A549 (cell line): ENCODE data around the gene OR2T3. TPM values are rescaled to one million over a fixed set of nuclear protein-coding genes. Genes with fewer than 3 reads are reported as not detected.
"Not testable (repeated sequence)": the region's sequence is repeated elsewhere in the genome, so short reads cannot be mapped to it uniquely, and the experiment has no call there.

Source experiments
- ATAC-seq, 2 experiments: fragments of 200-7000 bp in 1 of 2; fragments of >200 bp in 1 of 2; cut with Nextera tagmentation in 1 of 2; cut with Tn5 transposase in 1 of 2; 3 replicates each; pipeline versions ENCODE4 v1.8.0 to v1.9.1; 2018 to 2020; ENCODE audit warnings: mild to moderate bottlenecking in 1 of 2, moderate library complexity in 1 of 2
- CTCF ChIA-PET: fragments of 300-600 bp; sonication (Branson Sonifier 250); formaldehyde crosslinking; extraction: SDS; loops from one replicate; lab custom pipeline; 2021; ENCODE audit warnings: antibody characterized with exemption, inconsistent platforms; lab: Yijun Ruan, JAX
- POLR2A ChIA-PET: fragments of 350-600 bp; formaldehyde crosslinking; extraction: SDS; loops from one replicate; lab custom pipeline; 2021; ENCODE audit warnings: antibody characterized with exemption, inconsistent platforms; lab: Yijun Ruan, JAX
- DNase-seq, 2 experiments: peaks; one replicate each; pipeline versions ENCODE4 v3.0.0 to v3.0.0-alpha.2; 2011 to 2016; ENCODE audit warnings: low read depth in 1 of 2, low spot score in 1 of 2
- FAIRE-seq: peaks from 2 replicates; lab custom pipeline; 2011; peaks lifted over from hg19 to GRCh38; lab: Jason Lieb, UNC
- H3K27ac ChIP-seq, 2 experiments: fragments of >200 bp; sonication (Bioruptor Twin); formaldehyde crosslinking; 3 replicates each; pipeline ENCODE4 v1.5.1; 2016 to 2017
- H3K4me1 ChIP-seq: fragments of >200 bp; sonication (Bioruptor Twin); formaldehyde crosslinking; 3 replicates; pipeline ENCODE4 v1.6.1; 2016
- H3K4me2 ChIP-seq: fragments of >200 bp; sonication (Bioruptor Twin); formaldehyde crosslinking; 3 replicates; pipeline ENCODE4 v1.6.1; 2016
- H3K4me3 ChIP-seq: fragments of >200 bp; sonication (Bioruptor Twin); formaldehyde crosslinking; 3 replicates; pipeline ENCODE4 v1.5.1; 2016
- H3K9me3 ChIP-seq: fragments of >200 bp; sonication (Bioruptor Twin); formaldehyde crosslinking; 3 replicates; pipeline ENCODE4 v1.6.1; 2016
- ATOH8 ChIP-seq: fragments of 250-450 bp; sonication (Bioruptor Pico); IDR thresholded peaks from 2 replicates; pipeline ENCODE4 v1.5.0; 2020; ENCODE audit warnings: low read depth, mild to moderate bottlenecking, moderate library complexity
- BHLHE40 ChIP-seq: IDR thresholded peaks from 2 replicates; pipeline ENCODE4 v1.6.1; 2012; ENCODE audit warnings: low read depth, low read length, inconsistent platforms
- CHD2 ChIP-seq: fragments of 150-350 bp; IDR thresholded peaks from 2 replicates; pipeline ENCODE4 v1.6.1; 2014; ENCODE audit warnings: low read length; ENCODE audit not compliant: partially characterized antibody
- EHF ChIP-seq: fragments of 250-450 bp; sonication (Bioruptor Pico); IDR thresholded peaks from 2 replicates; pipeline ENCODE4 v1.5.0; 2020; ENCODE audit warnings: mild to moderate bottlenecking
- ESRRA ChIP-seq: fragments of 150-350 bp; IDR thresholded peaks from 2 replicates; pipeline ENCODE4 v1.6.1; 2014; ENCODE audit warnings: mild to moderate bottlenecking, low read length, borderline replicate concordance
- FOXS1 ChIP-seq: fragments of 250-450 bp; sonication (Bioruptor Pico); IDR thresholded peaks from 2 replicates; pipeline ENCODE4 v1.5.0; 2020; ENCODE audit warnings: mild to moderate bottlenecking, moderate library complexity
- JUN ChIP-seq, 2 experiments: fragments of >200 bp; sonication (Bioruptor Twin); formaldehyde crosslinking; IDR thresholded peaks; 2 replicates in 1 of 2; 3 replicates in 1 of 2; pipeline ENCODE4 v1.6.1; 2016 to 2017
- KDM1A ChIP-seq: fragments of 200-600 bp; sonication (generic); IDR thresholded peaks from 2 replicates; pipeline ENCODE4 v1.6.1; 2016; ENCODE audit warnings: low read depth, mild to moderate bottlenecking
- MAZ ChIP-seq: fragments of 150-350 bp; IDR thresholded peaks from 2 replicates; pipeline ENCODE4 v1.6.1; 2014; ENCODE audit warnings: antibody characterized with exemption, low read depth, low read length, borderline replicate concordance
- NFE2L2 ChIP-seq: fragments of 150-350 bp; conservative IDR thresholded peaks from 2 replicates; pipeline ENCODE4 v1.6.1; 2014; ENCODE audit warnings: low read length
- POLR2AphosphoS2 ChIP-seq: conservative IDR thresholded peaks from 2 replicates; pipeline ENCODE4 v1.6.1; 2012; ENCODE audit warnings: low read length, improper control_type of control experiment, inconsistent platforms
- ZC3H11A ChIP-seq: fragments of 450-650 bp; IDR thresholded peaks from 2 replicates; pipeline ENCODE4 v1.6.1; 2014; ENCODE audit warnings: antibody characterized with exemption, mild to moderate bottlenecking
- ZFP36 ChIP-seq: fragments of 450-650 bp; IDR thresholded peaks from 2 replicates; pipeline ENCODE4 v1.6.1; 2014; ENCODE audit warnings: borderline replicate concordance; ENCODE audit not compliant: partially characterized antibody
- ZSCAN20 ChIP-seq: fragments of 250-450 bp; sonication (Bioruptor Pico); IDR thresholded peaks from 2 replicates; pipeline ENCODE4 v1.8.0; 2022; ENCODE audit warnings: mild to moderate bottlenecking, moderate library complexity
- WGBS: methylation state at CpG from one replicate; pipeline ENCODE4 v1.1.6; 2017; ENCODE audit errors: missing lambda C conversion rate; 5-methylcytosine and 5-hydroxymethylcytosine counted together
- polyA plus RNA-seq, 4 experiments: library from polyadenylated mRNA; depleted of rRNA in 3 of 4; stranded (reverse); fragments of >200 nt; fragmentation: RNase III in 1 of 4; extraction: RNeasy Plus Mini Kit Qiagen cat#74134 plus additional on column Dnase treatment in 1 of 4; gene quantifications; 2 replicates in 3 of 4; 3 replicates in 1 of 4; pipeline ENCODE4 v1.2.3, GENCODE V29; 2011 to 2017
- TF ChIP-seq, protein P1 (sequence below): fragments of 150-350 bp; IDR thresholded peaks from 2 replicates; pipeline ENCODE4 v1.6.1; 2014; ENCODE audit warnings: low read depth, mild to moderate bottlenecking, low read length
- TF ChIP-seq, protein P2 (sequence below): fragments of 250-450 bp; sonication (Bioruptor Pico); IDR thresholded peaks from 2 replicates; pipeline ENCODE4 v1.5.0; 2021; ENCODE audit warnings: mild to moderate bottlenecking, moderate library complexity, borderline replicate concordance
- TF ChIP-seq, protein P3 (sequence below): fragments of >200 bp; sonication (Bioruptor Twin); formaldehyde crosslinking; IDR thresholded peaks from 3 replicates; pipeline ENCODE4 v1.6.1; 2016

Gene OR2T3
- polyA plus RNA-seq, 2 of the 4 experiments (the other 2 are of a cell fraction): not detected

DNA sequence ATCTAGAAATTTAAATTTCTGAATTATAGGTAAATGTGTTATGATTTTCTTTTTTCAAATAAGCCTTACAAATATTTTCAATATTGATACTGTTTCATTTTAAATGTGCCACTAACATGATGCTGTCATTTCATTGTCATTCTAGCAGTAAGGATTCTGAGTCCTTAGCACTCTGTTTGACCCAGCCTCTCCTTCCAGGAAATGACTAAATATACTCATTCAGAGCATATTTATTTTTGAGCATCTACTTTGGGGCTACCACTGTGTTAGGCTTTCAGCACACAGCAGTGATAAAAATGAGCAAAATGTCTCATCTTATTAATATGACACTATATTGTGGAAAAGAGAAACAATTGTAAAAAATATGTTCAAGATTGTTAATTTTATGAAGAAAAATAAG is 37.1 kb downstream of the OR2T3 start:
- DNase-seq, POLR2A ChIA-PET, ATAC-seq, H3K4me1 ChIP-seq, H3K27ac ChIP-seq, CTCF ChIA-PET, H3K4me2 ChIP-seq, H3K4me3 ChIP-seq, H3K9me3 ChIP-seq: not testable (repeated sequence)
- FAIRE-seq: peak; percentile 68

- Histone ChIP-seq H3K4me1 (no peaks in the 10 kb centered on the region), H3K4me2 (no peak overlapping the region), H3K9me3 (0 out of 3 replicates have a peak, but pooled peaks cover 4% of the 10 kb centered on the region), H3K4me3 (no peak overlapping the region), H3K27ac (no peak overlapping the region)
- ATAC-seq (no peak), FAIRE-seq (no peak), DNase-seq (no peak)
- no peak for TF ChIP-seq BHLHE40
- TF ChIP-seq ZC3H11A: no peak
- TF ChIP-seq ATOH8 (CRISPR knock-in tag): no peak
- TF ChIP-seq KDM1A: no peak
- TF ChIP-seq EHF (CRISPR knock-in tag): no peak
- no peak for TF ChIP-seq MAZ
- no peak for TF ChIP-seq ZFP36
- no peak for TF ChIP-seq POLR2AphosphoS2
- no peak for TF ChIP-seq CHD2
- TF ChIP-seq, protein P1, sequence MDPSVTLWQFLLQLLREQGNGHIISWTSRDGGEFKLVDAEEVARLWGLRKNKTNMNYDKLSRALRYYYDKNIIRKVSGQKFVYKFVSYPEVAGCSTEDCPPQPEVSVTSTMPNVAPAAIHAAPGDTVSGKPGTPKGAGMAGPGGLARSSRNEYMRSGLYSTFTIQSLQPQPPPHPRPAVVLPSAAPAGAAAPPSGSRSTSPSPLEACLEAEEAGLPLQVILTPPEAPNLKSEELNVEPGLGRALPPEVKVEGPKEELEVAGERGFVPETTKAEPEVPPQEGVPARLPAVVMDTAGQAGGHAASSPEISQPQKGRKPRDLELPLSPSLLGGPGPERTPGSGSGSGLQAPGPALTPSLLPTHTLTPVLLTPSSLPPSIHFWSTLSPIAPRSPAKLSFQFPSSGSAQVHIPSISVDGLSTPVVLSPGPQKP: no peak
- TF ChIP-seq ESRRA: no peak
- TF ChIP-seq NFE2L2: no peak
- no peak for TF ChIP-seq JUN (IDR thresholded peaks at IDR 0.05)
- TF ChIP-seq, protein P2, sequence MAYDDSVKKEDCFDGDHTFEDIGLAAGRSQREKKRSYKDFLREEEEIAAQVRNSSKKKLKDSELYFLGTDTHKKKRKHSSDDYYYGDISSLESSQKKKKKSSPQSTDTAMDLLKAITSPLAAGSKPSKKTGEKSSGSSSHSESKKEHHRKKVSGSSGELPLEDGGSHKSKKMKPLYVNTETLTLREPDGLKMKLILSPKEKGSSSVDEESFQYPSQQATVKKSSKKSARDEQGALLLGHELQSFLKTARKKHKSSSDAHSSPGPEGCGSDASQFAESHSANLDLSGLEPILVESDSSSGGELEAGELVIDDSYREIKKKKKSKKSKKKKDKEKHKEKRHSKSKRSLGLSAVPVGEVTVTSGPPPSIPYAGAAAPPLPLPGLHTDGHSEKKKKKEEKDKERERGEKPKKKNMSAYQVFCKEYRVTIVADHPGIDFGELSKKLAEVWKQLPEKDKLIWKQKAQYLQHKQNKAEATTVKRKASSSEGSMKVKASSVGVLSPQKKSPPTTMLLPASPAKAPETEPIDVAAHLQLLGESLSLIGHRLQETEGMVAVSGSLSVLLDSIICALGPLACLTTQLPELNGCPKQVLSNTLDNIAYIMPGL (CRISPR knock-in tag): no peak
- TF ChIP-seq ZSCAN20 (CRISPR knock-in tag): no peak
- no peak for TF ChIP-seq FOXS1 (CRISPR knock-in tag)
- TF ChIP-seq, protein P3, sequence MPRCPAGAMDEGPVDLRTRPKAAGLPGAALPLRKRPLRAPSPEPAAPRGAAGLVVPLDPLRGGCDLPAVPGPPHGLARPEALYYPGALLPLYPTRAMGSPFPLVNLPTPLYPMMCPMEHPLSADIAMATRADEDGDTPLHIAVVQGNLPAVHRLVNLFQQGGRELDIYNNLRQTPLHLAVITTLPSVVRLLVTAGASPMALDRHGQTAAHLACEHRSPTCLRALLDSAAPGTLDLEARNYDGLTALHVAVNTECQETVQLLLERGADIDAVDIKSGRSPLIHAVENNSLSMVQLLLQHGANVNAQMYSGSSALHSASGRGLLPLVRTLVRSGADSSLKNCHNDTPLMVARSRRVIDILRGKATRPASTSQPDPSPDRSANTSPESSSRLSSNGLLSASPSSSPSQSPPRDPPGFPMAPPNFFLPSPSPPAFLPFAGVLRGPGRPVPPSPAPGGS: no peak
- CTCF ChIA-PET: no interaction called here
- 11% methylated on average over 12 of the region's 12 CpGs for WGBS
- POLR2A ChIA-PET: no interaction called here
These were observed 48.7 kb downstream of the OR2T3 start for GRCh38 chr1:248521856-248522255.

Other genes with a start within 250 kb of the OR2T3 start
- not detected in 2 replicates for gene OR2M4, start 241.9 kb upstream of the OR2T3 start, polyA plus RNA-seq (2011; rRNA removed)
- gene OR2M4, start 241.9 kb upstream of the OR2T3 start, polyA plus RNA-seq (2017; fragmentation: RNase III; extraction: RNeasy Plus Mini Kit Qiagen cat#74134 plus additional on column Dnase treatment): not detected in 3 replicates
- gene OR2T33, start 195.4 kb upstream of the OR2T3 start, polyA plus RNA-seq (2011; rRNA removed): not detected in 2 replicates
- not detected in 3 replicates for gene OR2T33, start 195.4 kb upstream of the OR2T3 start, polyA plus RNA-seq (2017; fragmentation: RNase III; extraction: RNeasy Plus Mini Kit Qiagen cat#74134 plus additional on column Dnase treatment)
- not detected in 2 replicates for gene OR2T12, start 169.9 kb upstream of the OR2T3 start, polyA plus RNA-seq (2011; rRNA removed)
- gene OR2T12, start 169.9 kb upstream of the OR2T3 start, polyA plus RNA-seq (2017; fragmentation: RNase III; extraction: RNeasy Plus Mini Kit Qiagen cat#74134 plus additional on column Dnase treatment): not detected in 3 replicates
- gene OR2M7, start 148.8 kb upstream of the OR2T3 start, polyA plus RNA-seq (2011; rRNA removed): not detected in 2 replicates
- gene OR2M7, start 148.8 kb upstream of the OR2T3 start, polyA plus RNA-seq (2017; fragmentation: RNase III; extraction: RNeasy Plus Mini Kit Qiagen cat#74134 plus additional on column Dnase treatment): not detected in 3 replicates
- not detected in 2 replicates for gene OR14C36, start 124.6 kb upstream of the OR2T3 start, polyA plus RNA-seq (2011; rRNA removed)
- gene OR14C36, start 124.6 kb upstream of the OR2T3 start, polyA plus RNA-seq (2017; fragmentation: RNase III; extraction: RNeasy Plus Mini Kit Qiagen cat#74134 plus additional on column Dnase treatment): not detected in 3 replicates
- gene OR2T4, start 111.7 kb upstream of the OR2T3 start, polyA plus RNA-seq (2011; rRNA removed): not detected in 2 replicates
- gene OR2T4, start 111.7 kb upstream of the OR2T3 start, polyA plus RNA-seq (2017; fragmentation: RNase III; extraction: RNeasy Plus Mini Kit Qiagen cat#74134 plus additional on column Dnase treatment): not detected in 3 replicates
- gene OR2T6, start 97.6 kb upstream of the OR2T3 start, polyA plus RNA-seq (2011; rRNA removed): not detected in 2 replicates
- gene OR2T6, start 97.6 kb upstream of the OR2T3 start, polyA plus RNA-seq (2017; fragmentation: RNase III; extraction: RNeasy Plus Mini Kit Qiagen cat#74134 plus additional on column Dnase treatment): not detected in 3 replicates
- gene OR2T1, start 70.3 kb upstream of the OR2T3 start, polyA plus RNA-seq (2011; rRNA removed): not detected in 2 replicates
- gene OR2T1, start 70.3 kb upstream of the OR2T3 start, polyA plus RNA-seq (2017; fragmentation: RNase III; extraction: RNeasy Plus Mini Kit Qiagen cat#74134 plus additional on column Dnase treatment): not detected in 3 replicates
- gene OR2T2, start 27.7 kb upstream of the OR2T3 start, polyA plus RNA-seq (2011; rRNA removed): not detected in 2 replicates
- gene OR2T2, start 27.7 kb upstream of the OR2T3 start, polyA plus RNA-seq (2017; fragmentation: RNase III; extraction: RNeasy Plus Mini Kit Qiagen cat#74134 plus additional on column Dnase treatment): not detected in 3 replicates
- not detected in 2 replicates for gene OR2T5, start 15.2 kb downstream of the OR2T3 start, polyA plus RNA-seq (2011; rRNA removed)
- gene OR2T5, start 15.2 kb downstream of the OR2T3 start, polyA plus RNA-seq (2017; fragmentation: RNase III; extraction: RNeasy Plus Mini Kit Qiagen cat#74134 plus additional on column Dnase treatment): not detected in 3 replicates
- not detected in 2 replicates for gene OR2G6, start 34.7 kb downstream of the OR2T3 start, polyA plus RNA-seq (2011; rRNA removed)
- gene OR2G6, start 34.7 kb downstream of the OR2T3 start, polyA plus RNA-seq (2017; fragmentation: RNase III; extraction: RNeasy Plus Mini Kit Qiagen cat#74134 plus additional on column Dnase treatment): not detected in 3 replicates
- not detected in 2 replicates for gene OR2T29, start 89.4 kb downstream of the OR2T3 start, polyA plus RNA-seq (2011; rRNA removed)
- not detected in 3 replicates for gene OR2T29, start 89.4 kb downstream of the OR2T3 start, polyA plus RNA-seq (2017; fragmentation: RNase III; extraction: RNeasy Plus Mini Kit Qiagen cat#74134 plus additional on column Dnase treatment)
- gene OR2T34, start 101.4 kb downstream of the OR2T3 start, polyA plus RNA-seq (2011; rRNA removed): not detected in 2 replicates
- not detected in 3 replicates for gene OR2T34, start 101.4 kb downstream of the OR2T3 start, polyA plus RNA-seq (2017; fragmentation: RNase III; extraction: RNeasy Plus Mini Kit Qiagen cat#74134 plus additional on column Dnase treatment)
- gene OR2T10, start 124.3 kb downstream of the OR2T3 start, polyA plus RNA-seq (2011; rRNA removed): not detected in 2 replicates
- not detected in 3 replicates for gene OR2T10, start 124.3 kb downstream of the OR2T3 start, polyA plus RNA-seq (2017; fragmentation: RNase III; extraction: RNeasy Plus Mini Kit Qiagen cat#74134 plus additional on column Dnase treatment)
- gene OR2T11, start 161.7 kb downstream of the OR2T3 start, polyA plus RNA-seq (2011; rRNA removed): not detected in 2 replicates
- gene OR2T11, start 161.7 kb downstream of the OR2T3 start, polyA plus RNA-seq (2017; fragmentation: RNase III; extraction: RNeasy Plus Mini Kit Qiagen cat#74134 plus additional on column Dnase treatment): not detected in 3 replicates
- gene OR2T35, start 171.9 kb downstream of the OR2T3 start, polyA plus RNA-seq (2011; rRNA removed): not detected in 2 replicates
- not detected in 3 replicates for gene OR2T35, start 171.9 kb downstream of the OR2T3 start, polyA plus RNA-seq (2017; fragmentation: RNase III; extraction: RNeasy Plus Mini Kit Qiagen cat#74134 plus additional on column Dnase treatment)
- gene OR2T27, start 182.2 kb downstream of the OR2T3 start, polyA plus RNA-seq (2011; rRNA removed): not detected in 2 replicates
- gene OR2T27, start 182.2 kb downstream of the OR2T3 start, polyA plus RNA-seq (2017; fragmentation: RNase III; extraction: RNeasy Plus Mini Kit Qiagen cat#74134 plus additional on column Dnase treatment): not detected in 3 replicates
- gene OR14I1, start 229.4 kb downstream of the OR2T3 start, polyA plus RNA-seq (2011; rRNA removed): not detected in 2 replicates
- gene OR14I1, start 229.4 kb downstream of the OR2T3 start, polyA plus RNA-seq (2017; fragmentation: RNase III; extraction: RNeasy Plus Mini Kit Qiagen cat#74134 plus additional on column Dnase treatment): not detected in 3 replicates